Esophagus muscularis mucosa (tissue), 3 donors: Measurements from ENCODE around the gene PITPNM1.

Experiments used
- EP300 ChIP-seq: sonication (generic); formaldehyde crosslinking; IDR thresholded peaks from one replicate; pipeline ENCODE4 v1.6.1; 2017; ENCODE audit warnings: antibody characterized with exemption
- POLR2AphosphoS5 ChIP-seq, 2 donors: sonication (generic); formaldehyde crosslinking; IDR thresholded peaks; one replicate each; pipeline ENCODE4 v1.6.1; 2017; ENCODE audit warnings: antibody characterized with exemption in 2 of 2

- no peak for TF ChIP-seq POLR2AphosphoS5 (IDR thresholded peaks at IDR 0.05)
- no peak for TF ChIP-seq EP300
Observed at GRCh38 chr11:67495234-67496005, 9.7 kb downstream of the PITPNM1 start.
